ENCODE measurements around the gene CHRNA9.
A peak's percentile ranks its signal among the peaks of the same experiment; 100 is the strongest.
"Not testable (repeated sequence)": the region's sequence is repeated elsewhere in the genome, so short reads cannot be mapped to it uniquely, and the experiment has no call there.

Gene CHRNA9

DNA sequence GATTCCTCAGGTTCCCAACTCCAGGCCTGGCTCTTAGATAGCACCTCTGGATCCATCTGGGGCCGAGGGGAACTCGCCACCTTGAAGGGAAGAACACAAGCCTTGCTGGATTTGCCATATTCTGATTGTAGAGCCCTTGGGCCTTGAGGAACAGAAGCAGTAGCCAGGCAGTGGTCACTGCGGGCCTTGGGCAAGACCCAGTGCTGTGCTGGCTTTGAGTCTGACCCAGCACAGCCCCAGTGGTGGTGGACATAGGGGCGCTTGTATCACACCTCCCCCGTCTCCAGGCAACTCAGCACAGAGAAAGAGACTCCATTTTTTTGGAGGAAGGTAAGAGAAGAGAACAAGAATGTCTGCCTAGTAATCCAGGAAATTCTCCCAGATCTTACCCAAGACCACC lies 45.5 kb downstream of the CHRNA9 start:
- DNase-seq (ENCODE audit: low read depth, low spot score) = no peak

DNA sequence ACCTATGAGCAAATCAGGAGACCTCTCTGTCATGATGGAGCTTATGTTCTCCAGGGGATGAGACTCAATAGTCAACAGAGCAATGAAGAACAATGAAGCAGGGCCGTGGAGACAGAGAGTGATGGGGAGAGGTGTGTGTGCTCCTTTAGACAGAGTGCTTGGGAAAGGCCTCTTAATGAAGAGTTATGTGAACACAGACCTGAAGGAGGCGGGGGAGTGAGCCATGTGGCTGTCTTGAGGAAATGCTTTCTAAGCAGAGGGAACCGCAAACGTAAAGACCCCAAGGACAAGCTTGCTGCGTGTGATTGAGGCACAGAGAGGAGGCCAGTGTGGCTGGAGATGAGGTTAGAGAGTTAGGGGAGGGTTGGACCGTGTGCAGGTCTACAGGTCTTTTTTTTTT lies 53.1 kb downstream of the CHRNA9 start:
- DNase-seq (ENCODE audit: low read depth, low spot score) = no peak

DNA sequence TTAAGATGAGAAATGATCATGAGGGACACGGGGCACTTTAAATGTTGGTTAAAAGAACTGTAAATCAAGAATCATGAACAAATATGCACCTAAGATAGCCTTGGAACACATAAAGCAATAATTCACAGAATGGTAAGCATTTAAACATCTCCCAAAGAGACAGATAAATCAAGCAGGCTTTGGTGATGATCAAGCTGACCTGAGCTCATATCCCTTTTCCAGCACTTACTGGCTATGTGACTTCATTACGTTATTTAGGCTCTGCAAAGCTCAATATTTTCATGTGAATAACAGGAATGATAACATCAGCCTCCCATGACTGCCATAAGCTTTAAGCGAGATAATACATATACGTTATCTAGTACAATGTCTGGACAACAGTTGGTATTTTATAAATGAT lies 54.9 kb downstream of the CHRNA9 start:
- no peak for DNase-seq (ENCODE audit: low read depth, low spot score)

DNA sequence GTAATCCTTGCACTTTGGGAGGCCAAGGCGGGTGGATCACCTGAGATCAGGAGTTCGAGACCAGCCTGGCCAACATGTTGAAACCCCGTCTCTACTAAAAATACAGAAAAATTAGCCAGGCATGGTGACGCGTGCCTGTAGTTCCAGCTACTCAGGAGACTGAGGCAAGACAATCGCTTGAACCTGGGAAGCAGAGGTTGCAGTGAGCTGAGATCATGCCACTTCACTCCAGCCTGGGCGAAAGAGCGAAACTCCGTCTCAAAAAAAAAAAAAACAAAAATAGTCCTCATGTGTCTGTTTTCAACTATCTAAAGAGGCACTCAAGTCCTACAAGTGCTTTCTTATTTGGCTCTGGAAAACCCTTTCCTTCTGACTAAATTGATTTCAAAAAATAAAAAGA lies 57.1 kb downstream of the CHRNA9 start:
- DNase-seq (ENCODE audit: low read depth, low spot score) = not testable (repeated sequence)

DNA sequence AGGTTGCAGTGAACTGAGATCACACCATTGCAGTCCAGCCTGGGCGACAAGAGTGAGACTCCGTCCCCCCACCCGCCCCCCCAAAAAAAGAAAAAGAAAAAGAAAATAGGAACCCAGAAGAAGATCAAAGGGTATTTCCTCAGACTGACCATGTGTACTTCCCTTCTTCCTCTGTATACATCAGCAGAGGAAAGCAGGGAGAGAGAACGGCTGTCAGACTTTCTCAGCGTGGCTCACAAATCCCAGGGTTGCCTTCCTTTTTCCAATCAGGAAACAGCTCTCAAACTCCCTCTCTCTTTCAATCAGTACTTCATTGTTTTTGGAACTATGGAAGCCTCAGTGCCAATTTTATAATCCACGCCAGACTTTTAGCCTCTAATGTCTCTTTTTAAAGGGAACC lies 59.1 kb downstream of the CHRNA9 start:
- DNase-seq (ENCODE audit: low read depth, low spot score) = no peak

DNA sequence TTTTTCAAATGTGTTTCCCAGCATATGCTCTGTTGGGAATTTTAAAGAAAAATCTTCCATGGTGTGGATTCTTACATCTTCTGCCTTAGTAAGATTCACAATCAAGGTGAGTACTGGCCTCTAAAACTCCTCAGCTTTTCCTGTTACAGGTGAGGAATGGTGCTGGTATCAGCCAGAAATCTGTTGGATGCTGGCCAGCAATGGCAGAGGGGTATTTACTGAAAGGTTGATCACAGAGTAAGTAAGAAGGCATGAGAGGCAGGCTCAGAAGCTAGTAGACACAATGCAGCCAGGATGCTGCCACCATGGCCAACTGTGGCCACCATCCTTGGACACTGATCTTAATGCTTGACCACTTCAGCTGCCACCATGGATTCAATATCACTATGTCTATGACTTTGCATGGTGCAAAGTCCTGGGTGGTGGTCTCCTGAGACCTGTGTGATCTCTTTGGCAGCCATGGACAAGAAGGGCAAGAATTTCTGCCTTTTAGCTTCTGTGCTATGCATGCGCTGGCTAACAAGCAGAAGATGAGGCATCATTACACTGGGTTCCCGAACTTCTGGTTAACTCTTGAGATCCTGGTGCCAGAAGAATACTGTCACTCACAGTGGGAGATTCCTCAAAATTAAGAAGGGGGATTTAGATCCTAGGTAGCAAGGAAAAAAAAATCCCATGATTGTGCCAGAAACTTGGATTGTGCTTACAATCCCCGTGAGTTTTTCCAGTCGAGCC lies 60.2 kb downstream of the CHRNA9 start:
- DNase-seq (ENCODE audit: low read depth, low spot score) = no peak

DNA sequence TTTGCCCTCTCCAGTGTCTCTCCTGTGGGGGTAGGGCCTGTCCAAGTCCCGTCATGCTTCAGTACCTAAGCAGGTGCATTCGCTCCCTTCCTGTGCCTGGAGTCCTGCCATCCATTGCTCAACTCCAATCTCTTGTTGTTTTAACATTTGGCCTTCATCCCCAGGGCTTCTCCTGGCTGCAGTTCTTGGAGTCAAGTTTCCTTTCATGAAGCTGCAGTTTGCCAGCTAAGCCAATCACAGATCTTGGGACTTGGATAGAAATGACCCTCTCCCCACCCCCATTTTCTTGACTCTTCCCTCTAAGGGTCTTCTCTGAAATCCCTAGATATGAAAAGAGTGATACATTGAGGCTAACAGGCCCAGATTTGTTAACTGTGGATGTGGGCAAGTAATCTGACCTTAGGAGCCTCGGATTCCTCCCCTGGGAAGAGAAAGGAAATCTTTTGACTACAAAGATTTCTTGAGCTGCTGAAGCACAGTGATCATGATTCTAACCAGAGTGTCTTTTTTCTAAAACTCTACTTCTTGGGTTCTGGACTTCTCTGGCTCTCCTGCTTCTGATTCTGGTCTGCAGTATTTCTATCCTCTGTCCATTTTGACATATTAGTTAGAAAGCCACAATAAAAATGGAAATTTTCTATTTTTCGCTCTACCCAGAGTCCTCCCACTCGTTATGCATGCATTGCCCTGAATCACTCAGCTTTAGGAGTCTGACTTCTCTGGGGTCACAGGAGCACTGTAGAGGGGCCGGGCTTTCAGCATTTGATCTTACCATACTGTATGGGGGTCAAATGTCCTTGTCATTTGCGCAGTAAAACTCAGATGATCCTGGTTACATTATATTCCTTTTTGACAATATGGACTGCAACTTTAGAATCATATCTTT lies 61.0 kb downstream of the CHRNA9 start:
- peak; percentile 31 for DNase-seq (ENCODE audit: low read depth, low spot score)

DNA sequence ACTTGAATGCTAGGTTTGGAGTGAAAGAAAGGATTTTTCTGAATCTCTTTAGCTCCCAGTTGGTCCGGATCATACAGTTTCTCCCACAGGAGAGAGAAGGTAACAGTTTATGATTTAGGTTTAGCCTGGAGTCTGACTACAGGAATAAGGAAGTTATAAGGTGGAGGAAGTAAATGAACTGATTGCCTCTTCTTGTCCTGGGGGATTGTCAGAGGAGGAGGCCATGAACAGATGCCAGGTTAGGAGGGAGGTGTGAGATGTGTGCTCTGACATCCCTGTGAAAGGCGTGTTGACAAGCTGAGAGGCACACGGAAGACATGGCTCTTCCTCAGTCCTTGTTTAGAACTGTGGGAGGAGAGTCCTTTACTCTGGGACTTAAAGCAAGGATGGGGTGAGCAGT lies 64.4 kb downstream of the CHRNA9 start:
- DNase-seq (ENCODE audit: low read depth, low spot score) = no peak

DNA sequence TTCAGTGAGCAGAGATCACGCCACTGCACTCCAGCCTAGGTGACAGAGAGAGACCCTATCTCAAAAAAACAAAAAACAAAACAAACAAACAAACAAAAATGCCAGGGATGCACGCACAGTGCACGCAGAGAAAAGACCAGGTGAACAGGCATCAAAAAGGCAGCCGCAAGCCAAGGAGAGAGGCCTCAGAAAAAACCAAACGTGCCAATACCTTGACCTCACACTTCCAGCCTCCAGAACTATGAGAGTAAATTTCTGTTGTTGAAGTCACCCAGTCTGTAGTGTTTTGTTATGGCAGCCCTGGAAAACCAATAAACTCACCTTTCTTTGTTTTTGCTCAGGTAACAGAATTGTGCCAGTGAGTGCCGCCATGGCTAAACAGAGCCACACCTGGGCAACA lies 66.0 kb downstream of the CHRNA9 start:
- no peak for DNase-seq (ENCODE audit: low read depth, low spot score)

DNA sequence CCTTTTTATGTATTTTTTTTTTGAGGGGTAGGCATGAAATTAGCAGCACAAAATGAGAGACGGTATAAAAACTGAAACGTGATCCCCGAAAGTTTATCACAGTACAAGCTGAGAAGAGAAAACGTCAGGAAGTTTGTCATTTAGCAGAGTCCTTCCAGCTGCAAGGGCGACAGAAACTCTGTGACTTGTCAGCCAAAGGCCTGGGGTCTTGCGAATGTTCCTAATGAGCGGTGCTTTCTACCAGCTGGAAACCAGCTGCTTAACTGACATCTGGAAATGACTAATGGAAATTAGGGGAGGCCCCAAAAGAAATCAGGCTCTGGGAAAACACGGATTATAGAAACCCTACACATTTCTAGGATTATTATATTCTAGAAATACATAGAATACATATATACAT lies 66.5 kb downstream of the CHRNA9 start:
- DNase-seq (ENCODE audit: low read depth, low spot score) = no peak

DNA sequence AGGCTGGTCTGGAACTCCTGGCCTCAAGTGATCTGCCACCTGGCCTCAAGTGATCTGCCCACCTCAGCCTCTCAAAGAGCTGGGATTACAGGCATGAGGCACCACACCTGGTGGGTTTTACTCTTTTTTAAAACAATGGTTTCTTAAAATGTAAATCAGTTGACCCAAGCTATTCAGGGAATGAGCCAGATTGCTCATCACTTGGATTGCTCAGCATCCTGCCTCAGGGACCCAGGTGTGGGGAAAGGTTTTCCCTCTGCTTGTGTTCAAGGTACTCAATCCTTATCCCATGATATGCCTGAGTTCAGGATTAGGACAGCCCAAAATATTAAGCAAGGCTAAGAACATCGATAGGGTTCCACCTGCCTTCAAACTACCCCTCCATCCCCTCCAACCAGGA lies 67.4 kb downstream of the CHRNA9 start:
- no peak for DNase-seq (ENCODE audit: low read depth, low spot score)

DNA sequence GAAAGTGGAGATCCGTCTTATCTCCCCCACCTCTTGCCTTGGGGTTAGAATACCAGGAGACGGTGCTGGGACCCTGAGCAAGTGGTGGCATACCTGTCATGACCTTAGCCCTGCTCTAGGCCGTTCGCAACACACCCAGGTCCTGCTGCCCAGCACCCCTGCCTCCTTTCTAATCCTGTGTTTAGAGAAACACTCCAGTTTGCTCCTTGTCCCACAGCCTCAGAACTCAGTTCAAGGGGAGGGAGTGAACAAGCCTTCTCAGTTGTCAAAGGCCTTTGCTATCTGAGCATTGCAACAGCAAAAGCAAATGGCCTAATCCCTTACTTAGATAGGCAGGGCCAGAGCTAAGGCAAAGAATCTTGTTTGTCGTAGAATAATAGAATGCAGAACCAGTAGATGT lies 67.9 kb downstream of the CHRNA9 start:
- DNase-seq (ENCODE audit: low read depth, low spot score) = peak; percentile 69

All from ELF-1 (cell line).